OCI-M2 (cell line): ENCODE results near the gene LRRC36.

Experiments used
- DNase-seq: peaks from one replicate; lab custom pipeline; 2025; ENCODE audit not compliant: unreplicated experiment; lab: John Stamatoyannopoulos, UW

LRRC36 gene

DNA sequence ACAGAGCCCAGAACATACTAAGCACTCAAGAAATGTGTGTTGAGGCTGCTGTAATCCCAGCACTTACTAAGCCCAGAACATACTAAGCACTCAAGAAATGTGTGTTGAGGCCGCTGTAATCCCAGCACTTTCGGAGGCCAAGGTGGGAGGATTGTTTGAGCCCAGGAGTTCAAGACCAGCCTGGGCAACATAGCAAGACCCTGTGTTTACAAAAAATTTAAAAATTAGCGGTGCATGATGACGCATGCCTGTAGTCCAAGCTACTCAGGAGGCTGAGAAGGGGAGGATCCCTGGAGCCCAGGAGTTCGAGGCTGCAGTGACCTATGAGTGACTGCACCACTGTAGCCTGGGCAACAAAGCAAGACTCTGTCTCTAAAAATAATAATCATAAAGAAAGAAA, 96.4 kb downstream of the LRRC36 start:
- DNase-seq: no peak

GRCh38 chr16:67423611-67424260, 97.1 kb downstream of the LRRC36 start:
- DNase-seq: no peak

DNA sequence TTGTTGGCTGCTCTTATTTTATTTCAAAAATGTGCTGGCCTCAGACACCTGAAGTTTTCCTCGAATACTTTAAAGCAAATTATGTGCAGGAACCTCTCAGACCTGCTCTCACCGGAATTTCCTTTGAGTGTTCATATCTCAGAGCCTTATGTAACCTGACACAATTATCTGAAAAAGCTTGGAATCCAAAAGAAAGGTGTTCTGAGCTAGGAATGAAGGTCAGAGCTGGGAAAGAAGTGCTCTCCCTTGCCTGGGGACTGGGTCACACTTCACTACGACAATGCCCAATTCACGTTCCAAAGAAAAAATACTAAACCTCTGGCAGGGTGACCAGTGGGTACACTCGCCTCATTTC, 97.6 kb downstream of the LRRC36 start:
- no peak for DNase-seq

GRCh38 chr16:67425061-67425460, 98.4 kb downstream of the LRRC36 start:
- no peak for DNase-seq

- no peak for DNase-seq
Observed at GRCh38 chr16:67425580-67425979, 99.0 kb downstream of the LRRC36 start.

GRCh38 chr16:67426022-67426421, 99.4 kb downstream of the LRRC36 start:
- DNase-seq: no peak

DNA sequence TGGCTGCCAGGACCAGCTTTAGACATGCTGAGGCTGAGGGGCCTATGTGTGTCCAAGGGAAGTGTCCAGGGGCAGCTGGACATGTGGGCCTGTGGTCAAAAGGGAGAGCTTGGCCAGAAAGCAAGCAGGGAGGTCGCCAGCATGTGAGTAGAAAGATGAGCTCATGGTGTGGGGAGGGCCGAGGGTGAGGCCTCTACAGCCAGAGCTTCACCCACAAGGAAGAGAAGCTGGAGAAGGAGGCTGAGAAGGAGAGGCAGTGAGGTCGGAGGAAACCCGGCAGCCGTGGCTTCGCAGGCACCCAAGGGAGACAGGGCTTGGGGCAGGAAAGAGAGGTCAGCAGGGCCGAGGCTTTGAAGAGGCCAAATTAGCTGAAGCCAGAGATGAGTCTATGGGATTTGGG, 100.3 kb downstream of the LRRC36 start:
- DNase-seq: no peak

- no peak for DNase-seq
Observed at GRCh38 chr16:67428146-67428731, 101.6 kb downstream of the LRRC36 start.

- DNase-seq: no peak
Observed at GRCh38 chr16:67429053-67429798, 102.6 kb downstream of the LRRC36 start.

- no peak for DNase-seq
Observed at GRCh38 chr16:67429799-67430503, 103.3 kb downstream of the LRRC36 start.

DNA sequence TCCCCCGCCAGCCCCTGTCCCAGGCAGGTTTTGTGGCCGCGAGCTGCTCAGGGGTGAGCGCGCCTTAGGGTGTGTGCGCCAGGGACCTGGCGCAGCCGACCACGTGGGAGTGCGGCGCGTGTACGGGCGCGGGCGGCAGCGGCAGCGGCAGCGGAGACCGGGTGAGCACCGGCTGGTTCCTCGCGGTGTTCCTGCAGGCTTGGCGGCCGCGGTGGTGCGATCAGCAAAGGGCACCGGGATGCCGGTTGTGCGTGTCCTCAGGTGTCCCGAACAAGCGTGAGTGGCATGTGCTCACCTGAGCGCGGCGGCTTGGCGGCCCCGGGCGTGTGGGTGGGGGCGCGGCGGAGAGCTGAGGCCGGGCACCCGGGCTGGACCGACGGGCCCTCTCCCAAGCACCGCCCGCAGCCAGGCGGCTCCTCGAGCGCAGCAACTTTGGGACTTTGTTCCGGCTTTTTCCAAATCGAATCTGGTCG, 103.9 kb downstream of the LRRC36 start:
- DNase-seq: no peak

GRCh38 chr16:67430977-67431774, 104.6 kb downstream of the LRRC36 start, which contains the start of gene HSD11B2:
HSD11B2 (plus strand) TSS chr16:67431121; CDS start chr16:67431249, 128 bp downstream.
- DNase-seq: no peak

DNA sequence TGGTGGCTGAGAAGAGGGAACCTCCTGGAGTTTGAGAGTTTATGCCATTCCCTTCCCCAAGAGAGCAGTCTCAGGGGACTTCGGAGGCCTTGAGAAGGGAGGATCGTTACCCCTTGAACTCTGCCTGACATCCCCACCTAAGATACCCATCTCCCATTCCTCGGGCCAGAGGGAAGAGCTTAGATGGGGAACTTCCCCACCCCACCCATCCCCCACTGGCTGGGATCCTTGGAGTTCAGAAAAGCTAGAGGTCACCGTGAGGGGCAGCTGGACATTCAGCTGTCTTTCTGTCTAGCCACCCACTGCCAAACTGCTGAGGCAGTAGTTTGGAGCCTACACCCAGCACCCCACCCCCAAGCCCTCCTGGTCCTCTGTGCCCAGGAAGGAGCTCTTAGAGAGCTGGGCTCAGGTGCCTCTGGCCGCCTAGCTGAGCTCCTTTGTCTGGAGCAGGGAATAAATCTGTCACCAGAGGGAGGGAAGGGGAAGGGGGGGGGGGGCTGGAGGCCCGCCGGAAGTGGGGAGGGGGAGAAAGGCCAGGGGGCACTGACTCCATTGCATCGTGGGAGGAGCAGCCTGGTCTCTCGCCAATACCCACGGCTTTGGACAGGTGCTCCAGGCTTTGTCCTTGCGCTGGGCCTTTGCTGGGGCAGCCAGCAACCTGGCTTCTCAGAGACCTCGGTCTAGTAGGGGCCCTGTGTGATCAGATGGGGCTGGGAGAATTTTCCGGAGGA, 105.3 kb downstream of the LRRC36 start:
- no peak for DNase-seq

- DNase-seq: no peak
Observed at GRCh38 chr16:67432506-67432890, 105.9 kb downstream of the LRRC36 start.

GRCh38 chr16:67433131-67433719, 106.6 kb downstream of the LRRC36 start:
- DNase-seq: no peak
